ENCODE results near the gene DYNLT5.
"Not testable (repeated sequence)": the region's sequence is repeated elsewhere in the genome, so short reads cannot be mapped to it uniquely, and the experiment has no call there.

DNA sequence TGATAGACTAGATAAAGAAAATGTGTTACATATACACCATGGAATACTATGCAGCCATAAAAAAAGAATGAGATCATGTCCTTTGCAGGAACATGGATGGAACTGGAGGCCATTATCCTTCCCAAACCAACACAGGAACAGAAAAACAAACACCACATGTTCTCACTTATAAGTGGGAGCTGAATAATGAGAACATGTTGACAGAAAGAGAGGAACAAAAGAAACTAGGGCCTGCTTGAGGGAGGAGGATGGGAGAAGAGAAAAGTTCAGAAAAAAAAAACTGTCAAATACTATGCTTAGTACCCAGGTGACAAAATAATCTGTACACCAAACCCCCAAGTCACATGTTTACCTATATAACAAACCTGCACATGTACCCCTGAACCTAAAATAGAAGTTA is 23.5 kb upstream of the DYNLT5 start:
- TF ChIP-seq, protein P1, sequence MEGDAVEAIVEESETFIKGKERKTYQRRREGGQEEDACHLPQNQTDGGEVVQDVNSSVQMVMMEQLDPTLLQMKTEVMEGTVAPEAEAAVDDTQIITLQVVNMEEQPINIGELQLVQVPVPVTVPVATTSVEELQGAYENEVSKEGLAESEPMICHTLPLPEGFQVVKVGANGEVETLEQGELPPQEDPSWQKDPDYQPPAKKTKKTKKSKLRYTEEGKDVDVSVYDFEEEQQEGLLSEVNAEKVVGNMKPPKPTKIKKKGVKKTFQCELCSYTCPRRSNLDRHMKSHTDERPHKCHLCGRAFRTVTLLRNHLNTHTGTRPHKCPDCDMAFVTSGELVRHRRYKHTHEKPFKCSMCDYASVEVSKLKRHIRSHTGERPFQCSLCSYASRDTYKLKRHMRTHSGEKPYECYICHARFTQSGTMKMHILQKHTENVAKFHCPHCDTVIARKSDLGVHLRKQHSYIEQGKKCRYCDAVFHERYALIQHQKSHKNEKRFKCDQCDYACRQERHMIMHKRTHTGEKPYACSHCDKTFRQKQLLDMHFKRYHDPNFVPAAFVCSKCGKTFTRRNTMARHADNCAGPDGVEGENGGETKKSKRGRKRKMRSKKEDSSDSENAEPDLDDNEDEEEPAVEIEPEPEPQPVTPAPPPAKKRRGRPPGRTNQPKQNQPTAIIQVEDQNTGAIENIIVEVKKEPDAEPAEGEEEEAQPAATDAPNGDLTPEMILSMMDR (conservative IDR thresholded peaks at IDR 0.05; ENCODE audit: low read depth, low read length), result not testable (repeated sequence)
- TF ChIP-seq EZH2 (IDR thresholded peaks at IDR 0.05; ENCODE audit: low read length, unreplicated experiment); EZH2phosphoT487 (IDR thresholded peaks at IDR 0.05; ENCODE audit: borderline replicate concordance, low read length): not testable (repeated sequence)
